VCaP (cell line): ENCODE data around the gene BRAT1.
"Not testable (repeated sequence)": the region's sequence is repeated elsewhere in the genome, so short reads cannot be mapped to it uniquely, and the experiment has no call there.

Experiments
- H3K27ac ChIP-seq: fragments of 450-650 bp; 2 replicates; pipeline ENCODE4 v1.5.1; 2017
- TF ChIP-seq, protein P1 (sequence below): fragments of 450-650 bp; conservative IDR thresholded peaks from 2 replicates; pipeline ENCODE4 v1.5.1; 2017; ENCODE audit warnings: mild to moderate bottlenecking, moderate library complexity

BRAT1 gene

GRCh38 chr7:2566348-2566889 is 11.1 kb upstream of the BRAT1 start:
- no peak overlapping the region for H3K27ac ChIP-seq
- TF ChIP-seq, protein P1, sequence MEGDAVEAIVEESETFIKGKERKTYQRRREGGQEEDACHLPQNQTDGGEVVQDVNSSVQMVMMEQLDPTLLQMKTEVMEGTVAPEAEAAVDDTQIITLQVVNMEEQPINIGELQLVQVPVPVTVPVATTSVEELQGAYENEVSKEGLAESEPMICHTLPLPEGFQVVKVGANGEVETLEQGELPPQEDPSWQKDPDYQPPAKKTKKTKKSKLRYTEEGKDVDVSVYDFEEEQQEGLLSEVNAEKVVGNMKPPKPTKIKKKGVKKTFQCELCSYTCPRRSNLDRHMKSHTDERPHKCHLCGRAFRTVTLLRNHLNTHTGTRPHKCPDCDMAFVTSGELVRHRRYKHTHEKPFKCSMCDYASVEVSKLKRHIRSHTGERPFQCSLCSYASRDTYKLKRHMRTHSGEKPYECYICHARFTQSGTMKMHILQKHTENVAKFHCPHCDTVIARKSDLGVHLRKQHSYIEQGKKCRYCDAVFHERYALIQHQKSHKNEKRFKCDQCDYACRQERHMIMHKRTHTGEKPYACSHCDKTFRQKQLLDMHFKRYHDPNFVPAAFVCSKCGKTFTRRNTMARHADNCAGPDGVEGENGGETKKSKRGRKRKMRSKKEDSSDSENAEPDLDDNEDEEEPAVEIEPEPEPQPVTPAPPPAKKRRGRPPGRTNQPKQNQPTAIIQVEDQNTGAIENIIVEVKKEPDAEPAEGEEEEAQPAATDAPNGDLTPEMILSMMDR, result no peak

DNA sequence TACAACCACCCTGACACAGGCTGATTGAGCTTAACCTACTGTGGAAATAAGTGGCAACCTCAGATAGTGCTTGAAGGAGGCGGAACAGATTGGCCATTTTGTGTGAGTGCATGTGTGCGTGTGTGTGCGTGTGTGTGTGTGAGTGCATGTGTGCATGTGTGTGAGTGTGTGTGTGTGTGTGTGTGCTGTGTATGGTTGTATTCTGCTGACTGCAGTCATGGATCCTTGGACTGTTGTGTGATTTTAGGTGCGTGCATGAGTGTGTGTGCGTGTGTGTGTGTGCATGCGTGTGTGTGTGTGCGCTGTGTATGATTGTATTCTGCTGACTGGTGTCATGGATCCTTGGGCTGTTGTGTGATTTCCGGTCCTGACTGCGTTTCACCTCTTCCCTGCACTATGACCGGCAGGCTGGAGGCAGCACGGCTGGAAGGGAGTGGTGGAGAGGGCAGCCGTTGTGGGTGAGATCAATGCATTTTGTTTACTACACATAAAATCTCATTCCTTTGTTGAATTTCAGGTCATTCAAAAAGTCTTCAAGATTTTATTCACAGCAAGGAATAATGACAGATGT is 9.7 kb upstream of the BRAT1 start:
- TF ChIP-seq, protein P1, result no peak
- no peak overlapping the region for H3K27ac ChIP-seq

DNA sequence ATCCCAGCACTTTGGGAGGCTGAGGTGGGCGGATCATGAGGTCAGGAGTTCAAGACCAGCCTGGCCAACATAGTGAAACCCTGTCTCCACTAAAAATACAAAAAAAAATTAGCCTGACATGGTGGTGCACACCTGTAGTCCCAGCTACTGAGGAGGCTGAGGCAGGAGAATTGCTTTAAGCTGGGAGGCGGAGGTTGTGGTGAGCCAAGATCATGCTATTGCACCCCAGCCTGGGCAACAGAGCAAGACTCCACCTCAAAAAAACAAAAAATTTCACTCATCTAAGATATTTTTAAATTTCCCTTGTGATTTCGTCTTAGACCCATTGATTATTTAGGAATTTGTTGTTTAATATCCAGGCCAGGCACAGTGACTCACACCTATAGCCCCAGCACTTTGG is 8.6 kb upstream of the BRAT1 start:
- not testable (repeated sequence) for H3K27ac ChIP-seq

DNA sequence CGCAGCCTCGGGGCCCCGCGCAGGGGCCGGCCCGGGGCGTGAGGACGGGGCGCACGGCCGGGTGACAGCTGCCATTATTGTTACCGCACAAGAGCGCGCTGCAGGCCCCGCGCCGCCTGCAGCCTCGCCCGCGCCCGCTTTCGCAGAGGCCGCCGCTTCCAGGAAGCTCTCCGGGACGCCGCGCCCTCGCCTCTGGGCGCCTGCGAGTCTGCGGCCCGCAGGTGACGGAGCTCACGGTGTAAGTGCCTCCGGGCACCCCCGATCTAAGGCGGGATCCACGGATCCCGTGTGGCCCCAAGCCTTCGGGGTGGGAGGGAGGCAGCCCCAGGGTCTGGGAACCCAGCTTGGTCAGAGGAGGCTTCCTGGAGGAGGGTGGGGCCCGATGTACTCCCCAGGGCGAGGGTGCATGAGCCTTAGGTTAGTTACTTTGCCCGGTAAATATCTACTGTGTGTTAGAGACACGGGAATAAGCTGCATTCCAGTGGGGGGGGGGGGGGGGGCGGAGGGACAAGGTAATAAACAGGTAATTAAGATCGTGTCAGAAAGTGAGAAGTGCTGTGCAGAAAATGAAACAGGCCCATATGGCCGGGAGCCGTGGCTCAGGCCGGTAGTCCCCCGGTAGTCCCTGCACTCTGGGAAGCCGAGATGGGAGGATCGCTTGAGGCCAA is 4.1 kb upstream of the BRAT1 start:
- TF ChIP-seq, protein P1, result no peak
- H3K27ac ChIP-seq, result peak overlapping the region; percentile 73

DNA sequence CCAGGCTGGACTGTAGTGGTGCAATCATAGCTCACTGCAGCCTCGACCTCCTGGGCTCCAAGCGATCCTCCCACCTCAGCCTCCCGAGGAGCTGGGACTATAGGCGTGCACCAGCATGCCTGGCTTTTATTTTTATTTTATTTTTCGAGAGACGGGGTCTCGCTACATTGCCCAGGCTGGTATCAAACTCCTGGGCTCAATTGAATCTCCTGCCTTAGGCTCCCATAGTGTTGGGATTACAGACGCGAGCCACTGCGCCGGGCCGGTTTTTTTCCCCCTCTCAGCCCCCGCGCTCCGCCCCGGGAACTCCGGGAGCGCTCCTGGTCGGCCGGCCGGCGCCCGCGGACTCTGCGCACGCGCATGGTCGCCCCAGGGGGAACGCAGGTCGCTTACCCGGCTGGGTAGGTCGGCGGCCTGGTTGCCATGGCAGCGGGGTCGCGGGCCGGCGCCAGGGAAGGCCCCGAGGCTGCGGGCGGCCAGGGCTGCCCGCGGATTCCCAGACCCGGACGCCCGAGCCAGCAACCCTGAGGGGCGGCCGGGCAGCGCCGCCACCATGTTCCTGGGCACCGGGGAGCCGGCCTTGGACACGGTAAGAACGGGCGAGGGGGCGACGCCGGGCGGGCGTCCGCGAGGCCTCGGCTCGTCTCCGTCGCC is 3.4 kb upstream of the BRAT1 start, which contains the start of gene IQCE:
TSS of gene IQCE (plus strand) at position 351 of the 654 bp plus-strand sequence. CDS start at position 554, 203 bp downstream.
- TF ChIP-seq, protein P1, result no peak
- peak within 1 kb of the TSS; percentile 73 for H3K27ac ChIP-seq

DNA sequence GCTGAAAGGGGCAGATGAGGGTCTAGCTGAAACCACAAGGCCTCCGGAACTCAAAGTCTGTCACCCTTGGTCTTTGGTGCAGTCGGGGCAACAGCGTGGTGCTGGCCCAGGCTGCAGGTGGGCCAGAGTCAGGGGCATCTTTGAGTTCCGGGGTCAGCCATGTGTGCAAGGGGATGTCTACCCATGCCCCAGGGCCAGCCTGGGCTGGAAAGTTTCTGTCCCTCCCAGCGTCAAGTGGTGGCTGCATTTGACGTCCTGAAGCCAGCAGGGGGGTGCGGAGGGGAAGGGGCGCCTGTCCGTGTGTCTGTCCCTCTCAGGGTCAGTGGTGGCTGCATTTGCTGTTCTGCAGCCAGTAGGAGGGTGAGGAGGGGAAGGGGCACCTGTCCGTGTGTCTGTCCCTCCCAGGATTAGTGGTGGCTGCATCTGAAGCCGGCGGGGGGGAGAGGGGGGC is 638 bp downstream of the BRAT1 start:
- peak overlapping the region; percentile 99 for H3K27ac ChIP-seq
- TF ChIP-seq, protein P1, result no peak

DNA sequence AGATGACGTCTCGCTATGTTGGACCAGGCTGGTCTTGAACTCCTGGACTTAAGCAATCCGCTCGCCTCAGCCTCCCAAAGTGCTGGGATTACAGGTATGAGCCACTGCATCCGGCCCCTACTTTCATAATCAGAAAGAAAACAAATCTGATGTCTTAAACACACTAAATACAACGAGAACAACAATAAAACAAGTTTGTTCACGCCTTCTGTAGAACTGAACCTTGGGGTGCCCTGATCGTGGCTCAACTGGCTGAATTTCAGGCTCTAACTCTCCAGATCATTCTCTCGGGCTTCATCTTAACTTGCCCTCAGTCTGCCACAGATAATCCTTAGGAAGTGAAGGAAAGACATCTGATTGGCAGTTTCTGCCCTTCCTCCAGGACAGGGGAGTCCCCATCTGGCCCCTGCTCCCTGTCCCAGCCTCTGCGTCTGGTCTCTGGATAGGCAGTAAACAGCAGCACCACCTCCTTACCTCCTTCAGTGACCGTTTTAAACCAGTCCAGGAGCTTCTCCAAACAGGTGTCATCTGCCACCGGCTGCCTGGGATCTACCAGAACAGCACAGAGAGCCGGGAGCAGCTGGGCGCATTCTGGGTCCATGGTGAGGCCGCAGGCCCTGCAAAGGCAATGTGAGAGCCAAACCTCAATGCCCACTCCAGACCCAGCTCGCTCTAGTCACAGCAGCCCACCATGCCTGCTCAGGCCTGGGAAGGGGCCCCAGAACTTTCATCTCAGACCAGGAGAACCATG is 1.3 kb downstream of the BRAT1 start:
- TF ChIP-seq, protein P1, result no peak
- peak overlapping the region; percentile 99 for H3K27ac ChIP-seq
